ENCODE data around the gene VMP1.

Gene VMP1

GRCh38 chr17:59707149-59707970, at the start of gene VMP1, which contains the start of gene PTRH2:
VMP1 (plus strand) TSS chr17:59707654; CDS start chr17:59731447, 23,793 bp downstream.
PTRH2 (minus strand) TSS chr17:59707430; CDS start chr17:59697978, 9,452 bp downstream.
- DNase-seq = peak; percentile 100

DNA sequence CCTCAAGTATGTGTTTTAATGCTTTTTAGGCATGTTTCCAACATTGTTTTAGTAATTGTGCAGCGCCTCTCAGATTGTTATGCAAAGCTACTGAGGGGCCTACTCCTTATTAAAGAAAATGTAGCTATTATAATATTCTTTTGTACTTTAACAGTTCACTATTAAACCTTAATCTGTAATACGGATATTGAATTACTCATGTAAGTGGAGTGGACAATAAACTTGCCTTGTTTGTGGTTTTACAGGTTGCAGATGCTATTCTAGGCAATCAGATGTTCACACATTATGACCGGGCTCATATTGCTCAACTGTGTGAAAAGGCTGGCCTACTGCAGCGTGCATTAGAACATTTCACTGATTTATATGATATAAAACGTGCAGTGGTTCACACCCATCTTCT, 41.2 kb upstream of the VMP1 start:
- no peak for DNase-seq

DNA sequence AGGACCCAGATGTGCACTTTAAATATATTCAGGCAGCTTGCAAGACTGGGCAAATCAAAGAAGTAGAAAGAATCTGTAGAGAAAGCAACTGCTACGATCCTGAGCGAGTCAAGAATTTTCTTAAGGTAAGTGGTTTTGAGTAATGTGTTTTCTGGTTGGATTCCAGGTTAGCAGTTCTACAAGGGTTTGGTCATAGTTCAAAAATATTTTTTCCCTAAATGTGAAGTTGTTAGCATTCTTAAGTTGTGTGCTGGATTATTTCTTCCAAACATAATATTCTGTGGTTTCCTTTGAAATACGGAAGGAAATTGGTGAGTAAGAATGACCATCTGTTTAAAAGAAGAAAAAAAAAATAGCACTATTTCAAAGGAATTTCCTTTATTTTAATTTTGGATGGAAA, 38.6 kb upstream of the VMP1 start:
- no peak for DNase-seq

DNA sequence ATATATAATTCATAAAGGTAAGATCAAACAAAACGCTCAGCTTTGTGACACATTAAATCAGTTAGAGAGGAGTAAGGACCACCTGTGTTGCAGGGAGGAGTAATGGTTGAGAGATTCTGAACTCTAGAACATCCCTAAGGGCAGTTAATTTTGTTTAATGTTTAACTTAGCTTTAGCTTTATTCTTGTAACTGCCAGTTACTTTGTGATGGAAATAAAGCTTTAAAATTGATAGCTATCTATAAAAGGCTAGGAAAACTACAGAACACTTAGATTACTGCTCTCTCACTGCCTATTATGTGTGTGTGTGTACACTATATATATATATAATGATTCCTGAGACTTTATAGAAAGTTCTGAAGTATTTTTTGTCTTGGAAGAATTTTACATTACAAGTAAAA, 38.0 kb upstream of the VMP1 start:
- DNase-seq = no peak

- no peak for DNase-seq
Observed at GRCh38 chr17:59669944-59670343, 37.5 kb upstream of the VMP1 start.

GRCh38 chr17:59671386-59671785, 36.1 kb upstream of the VMP1 start:
- DNase-seq = no peak

- no peak for DNase-seq
Observed at GRCh38 chr17:59675231-59675630, 32.2 kb upstream of the VMP1 start.

DNA sequence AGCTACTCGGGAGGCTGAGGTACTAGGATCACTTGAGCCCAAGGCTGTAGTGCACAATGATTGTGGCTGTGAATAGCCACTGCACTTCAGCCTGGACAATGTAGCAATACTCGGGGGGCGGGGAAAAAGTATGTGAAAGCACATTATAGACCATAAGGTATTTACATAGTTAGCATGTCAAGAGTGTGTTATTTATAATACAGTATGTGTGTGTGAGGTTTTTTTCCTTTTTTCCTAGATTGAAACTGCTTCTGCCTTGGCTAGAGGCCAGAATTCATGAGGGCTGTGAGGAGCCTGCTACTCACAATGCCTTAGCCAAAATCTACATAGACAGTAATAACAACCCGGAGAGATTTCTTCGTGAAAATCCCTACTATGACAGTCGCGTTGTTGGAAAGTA, 30.7 kb upstream of the VMP1 start:
- DNase-seq = no peak

- DNase-seq = no peak
Observed at GRCh38 chr17:59678918-59679317, 28.5 kb upstream of the VMP1 start.

DNA sequence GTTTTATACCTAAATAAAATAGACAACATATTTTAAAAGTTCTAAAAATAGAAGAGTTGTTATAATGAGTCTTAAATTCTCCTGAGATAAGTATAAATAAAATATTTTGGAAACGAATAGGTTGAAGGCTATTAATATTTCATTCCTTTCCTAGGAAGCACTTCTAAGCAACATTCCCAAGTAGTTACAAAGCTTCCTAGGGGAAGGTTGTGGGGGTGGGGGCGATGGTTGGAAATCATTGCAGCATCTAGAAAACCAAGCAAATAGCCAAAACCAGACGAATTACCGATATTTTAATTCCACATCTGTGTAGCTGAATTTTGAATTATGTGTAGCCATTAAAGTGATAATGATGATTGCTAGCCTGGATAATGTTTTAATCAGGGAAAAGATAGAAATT, 27.1 kb upstream of the VMP1 start:
- no peak for DNase-seq

DNA sequence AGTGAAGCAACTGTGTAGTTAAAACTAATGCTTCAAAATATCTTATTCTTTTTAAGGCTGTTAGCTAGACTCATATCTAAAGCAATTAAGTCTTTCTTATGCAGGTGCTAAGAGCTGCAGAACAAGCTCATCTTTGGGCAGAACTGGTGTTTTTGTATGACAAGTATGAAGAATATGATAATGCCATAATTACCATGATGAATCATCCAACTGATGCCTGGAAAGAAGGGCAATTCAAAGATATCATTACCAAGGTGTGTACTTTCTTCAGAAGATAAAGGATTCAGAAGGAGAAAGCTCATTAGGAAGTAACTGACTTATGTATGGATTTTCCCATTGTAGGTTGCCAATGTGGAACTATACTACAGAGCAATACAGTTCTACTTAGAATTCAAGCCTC, 24.2 kb upstream of the VMP1 start:
- DNase-seq = no peak

DNA sequence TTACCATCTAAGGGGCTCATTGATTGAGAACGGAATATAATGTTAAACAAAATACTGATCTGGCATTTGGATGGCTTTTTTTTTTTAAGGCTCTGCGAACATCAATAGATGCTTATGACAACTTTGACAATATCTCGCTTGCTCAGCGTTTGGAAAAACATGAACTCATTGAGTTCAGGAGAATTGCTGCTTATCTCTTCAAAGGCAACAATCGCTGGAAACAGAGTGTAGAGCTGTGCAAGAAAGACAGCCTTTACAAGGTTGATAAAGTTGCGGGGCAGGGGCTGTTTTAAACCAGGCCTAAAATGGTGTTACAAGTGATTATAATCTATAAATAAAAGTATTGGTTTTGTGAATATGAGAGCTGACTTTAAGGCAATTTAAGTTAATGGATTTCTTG, 22.5 kb upstream of the VMP1 start:
- no peak for DNase-seq

- no peak for DNase-seq
Observed at GRCh38 chr17:59688008-59688407, 19.4 kb upstream of the VMP1 start.

- no peak for DNase-seq
Observed at GRCh38 chr17:59688496-59688895, 19.0 kb upstream of the VMP1 start.

GRCh38 chr17:59693582-59693981, 13.9 kb upstream of the VMP1 start:
- no peak for DNase-seq

DNA sequence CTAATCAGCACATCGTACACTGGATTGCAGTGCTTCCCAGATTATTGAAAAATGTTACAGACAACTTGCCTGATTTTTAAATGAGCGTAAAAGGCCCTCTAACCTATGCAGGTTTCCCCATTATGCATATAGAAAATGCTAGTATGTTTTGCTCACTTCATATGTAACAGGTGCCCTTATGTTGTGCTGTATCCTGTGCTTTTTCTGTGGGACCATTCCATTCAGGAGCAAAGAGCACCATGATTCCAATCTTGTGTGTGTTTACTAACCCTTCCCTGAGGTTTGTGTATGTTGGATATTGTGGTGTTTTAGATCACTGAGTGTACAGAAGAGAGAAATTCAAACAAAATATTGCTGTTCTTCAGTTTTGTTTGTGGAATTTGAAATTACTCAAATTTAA, 13.1 kb upstream of the VMP1 start:
- no peak for DNase-seq

DNA sequence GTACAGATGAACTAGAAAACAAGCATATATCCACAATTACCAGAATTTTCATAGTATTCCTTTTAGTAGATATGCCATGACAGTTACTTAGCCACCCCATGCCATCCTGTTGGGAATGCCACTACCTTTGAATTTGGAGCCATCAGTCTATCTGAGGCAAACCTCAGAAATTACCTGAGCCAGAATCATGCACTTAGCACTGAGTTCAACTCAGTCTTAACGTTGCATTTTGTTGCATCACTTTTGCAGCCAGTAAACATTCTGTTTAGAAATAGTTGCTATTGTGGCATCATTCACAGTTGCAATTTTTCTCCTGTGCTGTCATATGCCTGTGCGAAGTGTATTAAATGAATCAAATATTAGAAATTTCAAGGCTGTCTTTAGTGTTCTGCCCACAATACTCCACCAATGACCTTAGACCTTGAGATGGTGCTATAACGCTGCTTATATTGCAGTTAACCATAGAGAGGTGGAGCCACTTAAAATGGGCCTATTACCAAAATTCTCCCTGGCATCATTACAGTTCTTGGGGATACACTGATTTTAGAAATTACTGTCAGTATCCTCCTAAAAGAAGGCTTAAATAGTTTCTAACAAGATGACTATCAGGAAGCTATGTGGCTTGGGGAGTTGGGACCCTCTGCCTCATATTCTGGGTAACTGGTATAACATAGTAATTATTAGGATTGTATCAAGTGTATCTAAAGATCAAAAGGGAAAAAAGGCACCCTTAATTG, 11.3 kb upstream of the VMP1 start:
- no peak for DNase-seq

DNA sequence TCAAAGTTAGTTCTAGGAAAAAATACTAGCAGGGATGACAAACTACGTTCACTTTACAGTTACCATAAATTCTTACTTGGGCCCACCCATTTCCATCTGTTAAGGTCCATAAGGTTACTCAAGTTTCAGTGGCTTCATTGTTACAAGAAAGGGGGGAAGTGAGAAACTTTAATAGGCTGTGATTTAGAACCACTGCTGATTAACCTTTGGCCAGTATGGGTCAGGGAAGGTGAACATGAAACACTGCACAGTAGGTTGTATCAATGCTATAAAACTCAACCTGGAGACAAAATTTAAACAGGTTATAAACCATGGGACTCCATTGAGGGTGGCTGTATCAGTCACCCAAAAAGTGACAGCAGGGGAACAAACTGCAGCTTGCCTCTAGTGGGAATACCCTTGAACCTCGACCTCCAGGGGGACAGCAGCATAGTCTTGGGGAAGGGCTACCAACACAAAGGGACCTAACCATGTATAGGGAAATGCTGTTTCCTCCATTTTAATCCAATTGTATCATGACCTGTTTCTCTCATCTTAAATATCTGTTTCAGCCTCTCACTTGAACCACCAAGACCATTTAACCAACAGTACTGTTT, 10.7 kb upstream of the VMP1 start:
- DNase-seq = no peak

- DNase-seq = no peak
Observed at GRCh38 chr17:59698143-59698542, 9.3 kb upstream of the VMP1 start.

GRCh38 chr17:59699218-59699617, 8.2 kb upstream of the VMP1 start:
- no peak for DNase-seq

DNA sequence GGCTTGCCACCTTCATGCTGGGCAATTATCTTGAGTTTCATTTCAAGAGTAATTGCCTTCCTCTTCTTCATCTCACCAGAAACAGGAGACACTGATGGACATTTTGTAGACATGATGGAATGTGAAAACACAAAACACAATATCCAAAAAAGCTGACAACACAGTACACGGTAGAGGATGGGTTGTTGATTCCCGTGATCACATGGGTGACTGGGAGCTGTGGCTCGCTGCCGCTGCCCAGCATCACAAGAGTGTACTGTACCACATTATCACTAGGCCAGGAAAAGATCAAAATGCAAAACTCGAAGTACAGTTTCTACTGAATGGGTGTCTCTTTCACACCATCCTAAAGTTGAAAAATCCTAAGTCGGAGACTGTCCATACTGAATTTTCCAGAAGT, 7.7 kb upstream of the VMP1 start:
- no peak for DNase-seq

- no peak for DNase-seq
Observed at GRCh38 chr17:59702304-59702703, 5.2 kb upstream of the VMP1 start.

GRCh38 chr17:59707971-59708430, 547 bp downstream of the VMP1 start:
- peak; percentile 7 for DNase-seq

DNA sequence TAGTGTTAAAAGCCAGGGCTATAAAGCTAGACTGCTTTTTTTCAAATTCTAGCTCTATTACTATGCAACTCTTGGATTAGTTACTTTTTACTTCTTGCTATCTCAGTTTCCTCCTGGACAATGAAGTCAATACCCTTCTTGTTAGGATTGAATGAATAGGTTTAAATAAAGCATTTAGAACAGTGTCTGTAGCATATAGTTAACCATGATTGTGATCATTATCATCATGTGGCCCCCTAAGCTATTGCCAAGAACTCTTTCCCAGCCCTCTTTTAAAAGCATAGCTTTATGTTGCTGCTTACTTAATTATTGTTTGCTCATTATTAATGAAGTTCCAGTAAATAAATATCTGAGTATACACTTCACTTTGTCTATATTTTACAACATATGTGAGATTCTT, 4.5 kb downstream of the VMP1 start:
- DNase-seq = no peak
